GM19467 (cell line): Measurements from ENCODE around the gene MALL.
"Not testable (repeated sequence)": the region's sequence is repeated elsewhere in the genome, so short reads cannot be mapped to it uniquely, and the experiment has no call there.

ENCODE experiments used
- ATAC-seq: cut with Tn5 transposase; IDR thresholded peaks from one replicate; pipeline ENCODE4 v1.9.1; 2021; ENCODE audit warnings: mild to moderate bottlenecking, moderate library complexity; ENCODE audit not compliant: unreplicated experiment

MALL gene

DNA sequence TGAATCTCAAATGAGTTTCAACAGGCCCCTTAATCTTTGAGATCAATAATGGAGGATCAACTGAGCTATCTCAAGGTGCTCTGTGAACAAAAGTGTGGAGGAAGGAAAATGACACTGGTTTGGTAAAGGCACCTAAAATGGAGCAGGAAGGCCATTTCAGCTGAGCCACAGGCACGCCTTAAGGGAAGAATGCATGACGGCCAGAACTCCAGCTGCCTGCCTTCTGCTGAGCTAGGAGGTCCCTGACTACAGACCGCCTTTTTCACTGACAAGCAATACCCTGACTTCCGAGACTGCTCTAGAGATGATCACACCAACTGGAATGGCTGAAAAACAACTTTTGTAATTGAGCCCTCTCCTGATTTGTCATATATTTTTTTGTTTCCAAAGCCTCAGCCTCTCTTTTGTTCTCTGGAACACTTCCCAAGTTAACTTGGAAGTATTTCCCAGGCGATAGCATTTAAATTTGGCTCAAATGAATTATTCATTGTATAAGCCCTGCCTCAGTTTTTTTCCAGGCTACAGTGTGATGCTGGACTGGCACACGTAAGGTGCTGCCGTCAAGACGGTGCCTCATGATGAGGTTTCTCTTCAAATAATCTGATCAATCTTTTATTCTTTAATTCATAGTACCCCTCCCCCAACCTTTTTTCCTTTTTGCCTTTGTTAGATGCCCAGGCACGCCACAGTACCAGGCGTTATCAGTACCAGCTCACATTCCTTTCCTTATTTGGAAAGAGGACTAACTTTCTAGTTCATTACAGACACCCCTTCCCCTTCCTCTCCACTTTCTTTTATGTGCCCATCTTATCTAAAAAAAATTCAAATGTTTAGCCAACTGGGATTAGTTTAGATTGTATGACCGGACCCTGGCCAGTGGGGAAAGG, 60.9 kb downstream of the MALL start:
- ATAC-seq: not testable (repeated sequence)

DNA sequence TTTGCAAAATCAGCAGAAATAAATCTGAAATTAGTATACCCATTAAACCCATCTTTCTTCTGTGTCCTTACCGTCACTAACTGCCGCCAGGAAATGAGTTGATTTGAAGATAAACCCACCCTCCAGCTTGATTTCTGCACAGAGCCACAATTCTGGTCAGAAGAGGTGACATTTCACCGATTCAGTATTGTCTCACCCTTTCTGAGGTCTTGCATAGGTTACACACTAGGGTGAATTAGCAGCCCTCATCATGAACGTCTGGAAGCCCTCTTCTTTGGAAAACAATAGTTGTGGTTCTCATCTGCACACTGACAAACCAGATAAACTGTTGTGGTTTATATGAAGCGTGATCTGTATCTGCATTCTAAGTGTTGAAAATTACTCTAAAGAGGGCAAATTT, 61.9 kb downstream of the MALL start:
- not testable (repeated sequence) for ATAC-seq

DNA sequence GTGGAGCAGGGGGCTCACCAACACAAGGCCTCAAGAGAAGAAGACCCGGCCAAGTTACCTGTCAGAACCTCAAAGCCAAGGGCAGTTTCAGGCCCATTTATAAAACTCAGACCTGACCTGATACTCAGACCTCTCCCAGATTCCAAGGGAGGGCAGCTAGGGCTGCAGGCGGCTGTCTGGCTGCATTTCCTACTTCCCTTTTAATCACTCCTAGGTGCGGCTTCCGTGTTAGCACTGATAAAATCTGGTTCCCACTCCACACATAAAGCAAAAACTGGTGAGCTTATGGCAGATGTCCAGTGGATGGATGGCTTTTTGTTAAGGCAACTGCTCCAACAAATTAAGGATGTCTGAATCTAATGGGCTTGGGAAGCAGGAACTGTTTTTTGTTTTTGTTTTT, 63.5 kb downstream of the MALL start:
- ATAC-seq: not testable (repeated sequence)

DNA sequence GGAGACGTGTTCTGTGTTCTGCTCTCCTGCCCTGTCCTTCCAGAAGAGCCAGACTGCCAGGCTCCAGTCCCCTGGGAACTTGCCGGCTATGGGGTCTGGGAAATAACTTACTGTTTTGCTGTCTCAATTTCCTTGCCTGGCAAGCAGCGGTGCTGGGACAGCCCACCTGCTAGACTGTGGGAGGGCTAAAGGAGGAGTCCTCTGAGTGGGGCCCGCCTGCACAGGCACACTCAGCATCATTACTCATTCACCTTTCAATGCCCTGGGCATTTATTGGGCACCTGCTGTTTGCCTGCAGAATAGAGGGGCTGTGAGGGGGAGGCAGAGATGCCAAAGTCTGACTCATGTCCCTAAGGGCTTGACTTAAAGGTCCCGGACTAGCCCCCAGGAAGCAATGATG, 65.4 kb downstream of the MALL start:
- ATAC-seq: not testable (repeated sequence)

DNA sequence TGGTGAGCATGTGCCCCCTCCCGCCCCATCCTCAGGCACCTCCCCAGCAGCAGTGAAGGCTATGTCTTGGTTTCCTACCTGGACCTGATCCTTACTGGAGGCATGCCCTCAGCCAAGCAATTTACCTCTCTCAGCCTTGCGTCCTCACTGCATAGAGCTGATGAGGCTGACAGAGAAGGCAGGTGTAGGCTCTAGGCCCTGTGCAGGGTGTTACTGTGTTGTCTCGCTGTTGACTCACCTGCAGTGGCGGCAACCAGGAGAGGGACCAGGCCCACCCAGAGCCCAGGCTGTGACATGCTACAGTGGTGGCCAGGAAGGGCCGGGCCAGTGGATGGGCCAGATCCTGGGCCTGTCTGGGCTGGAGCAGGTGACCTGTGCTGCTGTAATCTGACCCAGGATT, 65.9 kb downstream of the MALL start:
- not testable (repeated sequence) for ATAC-seq

DNA sequence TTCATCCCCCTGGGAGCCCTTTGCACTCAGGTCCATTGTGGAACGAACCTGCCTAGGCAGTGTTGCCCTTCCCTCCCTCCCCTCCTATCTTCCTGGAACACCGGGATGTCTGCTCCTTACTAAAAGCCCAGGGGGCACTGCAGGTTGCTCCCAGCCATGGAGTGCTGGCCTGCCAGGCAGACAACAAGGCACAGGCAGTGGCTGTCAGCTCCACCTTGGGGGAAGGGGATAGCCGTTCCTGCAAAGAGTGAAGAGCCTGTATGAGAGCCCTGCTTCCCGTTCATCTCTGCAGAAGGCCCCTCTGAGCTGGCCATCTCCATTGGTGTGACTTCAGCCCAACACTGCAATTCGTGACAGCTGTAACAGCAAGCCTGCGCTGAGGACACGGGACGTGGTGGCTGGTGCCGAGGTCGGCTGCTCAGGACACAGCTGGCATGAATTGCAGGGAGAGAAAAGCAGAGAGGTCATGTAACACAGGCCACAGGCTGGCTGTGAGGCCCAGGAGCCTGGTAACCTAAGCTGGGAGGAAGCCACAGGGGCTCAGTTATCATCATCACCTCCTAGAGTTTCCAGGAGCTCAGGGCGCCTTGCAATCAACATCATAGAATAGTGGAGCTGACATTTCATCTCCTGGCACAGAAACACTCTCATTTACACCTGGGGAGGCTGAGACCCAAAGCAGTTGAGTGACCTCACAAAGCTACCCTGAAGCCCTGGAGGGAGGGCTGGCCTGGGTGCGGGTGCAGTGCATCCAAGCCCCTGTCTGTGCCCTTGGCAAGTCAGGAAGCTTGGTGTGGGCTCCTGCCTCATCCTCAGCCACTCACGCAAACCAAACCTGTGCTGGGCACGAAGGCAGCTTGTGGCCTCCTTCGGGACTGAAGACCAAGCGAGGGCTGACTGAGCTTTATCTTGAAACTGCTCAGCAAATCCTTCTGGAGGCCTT, 67.1 kb downstream of the MALL start:
- not testable (repeated sequence) for ATAC-seq

DNA sequence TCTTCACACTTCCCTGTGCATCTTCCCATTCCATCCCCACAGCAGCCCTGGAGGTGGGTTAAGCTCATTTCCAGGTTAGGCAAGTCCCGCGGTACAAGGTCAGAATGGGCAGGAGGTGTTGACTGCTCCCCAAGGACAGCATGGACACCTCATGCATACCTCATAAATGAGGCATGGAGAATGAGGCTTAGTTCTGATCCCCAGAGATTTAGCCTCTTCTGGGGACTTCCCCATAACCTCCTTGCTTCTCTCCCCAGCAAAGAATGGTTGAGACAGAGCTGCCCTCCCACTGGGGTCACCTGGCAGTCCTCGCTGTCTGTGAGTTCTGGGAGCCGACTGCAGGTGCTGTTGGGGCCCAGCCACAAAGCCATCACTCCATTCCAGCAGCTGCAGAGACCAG, 68.4 kb downstream of the MALL start:
- ATAC-seq: not testable (repeated sequence)

DNA sequence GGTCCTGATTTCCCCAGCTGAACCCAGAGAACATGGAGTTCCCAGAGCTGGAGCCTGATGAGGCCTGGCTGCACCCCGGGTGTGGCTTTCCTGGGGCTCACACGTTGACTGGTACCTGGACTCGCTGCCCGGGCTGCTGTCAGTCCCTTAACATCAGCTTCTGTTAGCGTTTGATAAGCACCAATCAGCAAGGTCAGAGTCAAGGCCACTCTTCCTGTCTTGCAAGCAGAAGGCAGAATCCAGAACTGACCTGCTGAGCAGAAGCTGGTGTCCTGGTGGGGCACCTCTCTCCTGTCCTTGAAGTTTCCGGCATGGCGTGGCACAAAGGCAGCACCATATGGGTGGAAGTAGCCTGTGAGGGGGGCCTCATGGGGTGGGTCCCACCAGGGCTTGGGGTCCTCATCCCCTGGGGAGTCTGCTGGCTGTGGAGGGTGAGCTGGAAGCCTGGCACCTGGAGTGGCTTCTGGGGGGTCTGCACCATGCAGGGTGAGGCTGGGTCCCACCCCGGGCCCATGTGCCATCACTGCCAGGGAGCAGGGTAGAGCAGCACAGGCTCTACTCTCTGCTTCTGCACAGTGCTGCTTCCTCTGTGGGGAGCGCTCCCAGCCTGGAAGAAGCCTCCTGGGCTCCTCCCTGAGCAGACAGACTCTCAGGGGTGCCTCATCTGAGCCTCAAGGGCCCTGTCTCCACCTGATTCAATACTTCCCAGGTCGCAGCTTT, 73.5 kb downstream of the MALL start:
- ATAC-seq: not testable (repeated sequence)

DNA sequence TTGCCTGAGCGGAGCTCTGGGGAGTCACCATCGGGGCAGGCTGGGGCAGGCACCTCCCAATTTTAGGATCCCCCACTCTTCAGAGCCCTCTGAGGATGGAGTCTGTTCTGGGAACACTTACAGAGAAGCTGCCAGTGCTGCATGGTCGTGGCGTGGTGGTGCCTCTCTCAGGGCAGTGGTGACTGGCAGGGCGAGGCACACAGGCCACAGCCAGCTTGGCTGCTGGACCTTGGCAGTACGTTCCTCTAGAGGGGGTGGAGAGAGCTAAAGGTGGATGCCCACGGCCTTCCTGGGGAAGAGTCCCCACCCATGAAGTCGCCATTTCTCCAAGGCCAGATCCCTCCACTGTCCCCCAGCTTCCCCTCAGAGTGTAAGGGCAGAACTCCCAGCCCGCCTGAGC, 78.3 kb downstream of the MALL start:
- ATAC-seq: not testable (repeated sequence)

DNA sequence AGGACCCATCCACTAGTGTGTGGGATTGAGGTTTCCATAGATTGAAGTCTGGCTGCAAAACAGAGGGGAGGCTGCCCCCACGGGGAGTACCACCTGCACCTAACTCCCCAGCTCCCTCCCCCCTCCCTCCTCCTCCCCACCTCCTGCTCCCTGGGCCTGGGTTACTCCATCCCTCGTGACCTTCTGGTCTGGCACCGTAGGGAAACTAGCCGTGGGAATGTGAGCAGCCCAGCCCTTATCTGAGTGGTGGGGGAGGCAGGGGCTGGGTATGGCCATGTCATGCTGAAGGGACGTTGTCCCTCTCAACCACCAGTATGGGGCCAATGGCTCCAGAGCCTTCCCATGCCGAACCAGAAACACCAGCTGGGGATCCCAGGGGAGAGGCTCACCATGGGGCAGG, 80.2 kb downstream of the MALL start:
- not testable (repeated sequence) for ATAC-seq

DNA sequence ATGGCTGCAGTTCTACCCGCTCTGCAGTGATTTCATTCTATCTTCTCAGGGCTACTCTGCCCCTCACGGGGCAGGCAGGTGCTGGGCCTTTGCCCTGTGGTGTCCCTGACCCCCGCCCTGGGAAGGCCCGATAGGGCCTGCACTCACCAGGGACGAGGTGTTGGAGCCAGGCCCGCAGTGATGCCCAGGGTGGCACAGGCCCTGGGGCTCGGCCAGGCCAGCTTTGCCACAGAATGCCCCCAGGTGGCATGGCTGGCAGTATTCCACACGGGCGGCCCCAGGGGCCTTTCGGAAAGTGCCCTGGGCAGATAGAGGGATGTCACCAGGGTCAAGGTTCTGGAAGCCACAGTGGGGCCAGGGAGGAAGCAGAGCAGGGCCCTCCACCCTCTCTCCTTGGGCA, 80.7 kb downstream of the MALL start:
- not testable (repeated sequence) for ATAC-seq
